ENCODE data around the gene FOXK1.

GRCh38 chr7:4770886-4771285 is 88.8 kb downstream of the FOXK1 start:
- TF ChIP-seq POLR2A (IDR thresholded peaks at IDR 0.05; ENCODE audit: low read depth, low read length) (no peak), POLR2AphosphoS5 (IDR thresholded peaks at IDR 0.05; ENCODE audit: low read depth, low read length) (no peak)
